Measurements from ENCODE around the gene NUBP2.

- TF ChIP-seq CTCF (conservative IDR thresholded peaks at IDR 0.05; ENCODE audit: low read length) (no peak), EZH2phosphoT487 (IDR thresholded peaks at IDR 0.05; ENCODE audit: borderline replicate concordance) (no peak)
Measured at GRCh38 chr16:1791256-1791942, 8.6 kb downstream of the NUBP2 start.
